A549 treated with Hydrocortisone at 1 μM for 4 hours (cell line): ENCODE measurements around the gene ZFP92. TPM values are rescaled to one million over a fixed set of nuclear protein-coding genes. Genes with fewer than 3 reads are reported as not detected.

ENCODE experiments used
- total RNA-seq: library from RNA; stranded (reverse); fragments of 200-300 nt; extraction: Qiagen RNA extraction; gene quantifications from 5 replicates; pipeline ENCODE4 v1.2.3, GENCODE V29; 2022

Gene ZFP92, protein sequence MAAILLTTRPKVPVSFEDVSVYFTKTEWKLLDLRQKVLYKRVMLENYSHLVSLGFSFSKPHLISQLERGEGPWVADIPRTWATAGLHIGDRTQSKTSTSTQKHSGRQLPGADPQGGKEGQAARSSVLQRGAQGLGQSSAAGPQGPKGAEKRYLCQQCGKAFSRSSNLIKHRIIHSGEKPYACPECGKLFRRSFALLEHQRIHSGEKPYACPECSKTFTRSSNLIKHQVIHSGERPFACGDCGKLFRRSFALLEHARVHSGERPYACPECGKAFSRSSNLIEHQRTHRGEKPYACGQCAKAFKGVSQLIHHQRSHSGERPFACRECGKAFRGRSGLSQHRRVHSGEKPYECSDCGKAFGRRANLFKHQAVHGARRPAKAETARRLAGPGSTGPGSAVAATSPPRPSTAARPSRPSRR
- total RNA-seq = 0.52 to 0.62 TPM (median 0.56 TPM) in 5 replicates

DNA sequence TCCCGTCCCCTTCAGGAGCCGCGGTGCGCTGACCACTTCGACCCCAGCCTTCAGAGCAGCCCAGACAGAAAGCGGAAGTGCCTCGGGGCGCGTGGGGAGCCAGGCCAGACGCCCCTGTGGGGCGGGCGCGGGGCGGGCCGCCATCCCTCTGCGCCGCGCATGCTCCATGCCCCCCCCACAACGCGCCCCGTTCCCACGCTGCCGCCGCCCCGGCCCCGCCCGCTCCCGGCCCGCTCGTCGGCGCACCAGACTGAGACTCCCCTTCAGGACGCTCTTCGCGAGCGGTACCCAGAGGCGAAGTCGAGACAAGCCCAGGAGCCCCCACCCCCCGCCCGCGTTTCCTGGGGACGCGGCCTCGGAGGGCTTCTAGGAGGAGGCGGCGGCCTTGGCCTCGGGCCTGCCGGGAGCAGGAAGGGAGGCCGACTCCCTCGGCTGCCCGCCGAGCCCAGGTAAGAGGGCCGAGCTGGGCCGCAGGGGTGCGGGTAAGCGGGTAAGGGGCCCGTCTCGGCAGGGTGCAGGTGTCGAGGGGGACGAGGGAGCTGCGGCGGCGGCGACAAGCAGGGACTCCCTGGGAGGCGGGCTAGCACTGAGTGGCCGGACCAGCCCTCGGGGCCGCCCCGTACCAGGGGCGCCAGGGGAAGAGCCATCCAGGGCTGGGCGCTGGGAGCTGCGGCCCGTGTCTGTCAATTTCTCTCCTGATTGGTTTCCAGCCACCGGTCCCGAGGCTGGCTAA, at the start of gene ZFP92:
TSS of gene ZFP92 (plus strand) at position 218 of the 733 bp plus-strand sequence. CDS start 6,851 bp downstream, outside the sequence.

DNA sequence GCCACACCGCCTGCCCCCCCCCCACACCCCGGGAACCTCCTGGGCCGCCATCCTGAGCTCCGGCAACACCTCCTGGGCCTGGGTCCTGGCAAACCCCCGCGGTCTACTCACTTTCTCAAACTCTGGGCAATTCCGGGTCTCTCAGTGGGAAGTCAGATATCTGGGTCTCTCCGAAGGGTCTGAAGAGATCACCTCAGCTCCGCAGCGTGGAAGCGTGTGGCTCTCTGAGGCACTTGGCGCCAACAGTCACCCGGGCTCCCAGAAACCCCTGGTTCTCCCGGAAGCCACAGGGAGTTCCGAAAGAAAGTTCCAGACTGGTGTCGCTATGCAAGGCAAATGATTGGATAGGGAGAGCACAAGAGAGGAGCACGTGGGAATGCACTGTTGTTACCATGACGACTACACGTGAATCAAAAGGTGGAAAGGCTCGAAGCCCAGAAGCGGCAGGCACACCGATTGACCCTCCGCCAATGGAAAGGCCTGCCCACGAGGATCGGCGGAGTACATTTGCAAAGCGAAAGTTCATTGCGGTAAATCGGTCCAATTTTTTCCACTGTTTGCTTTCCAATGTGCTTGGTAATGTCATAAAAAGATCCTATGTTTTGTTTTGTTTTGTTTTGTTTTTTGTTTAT, 10.0 kb upstream of the ZFP92 start, which contains the start of gene PNMA6E:
TSS of gene PNMA6E (minus strand) at position 218 of the 632 bp plus-strand sequence. CDS start 2,501 bp downstream, outside the sequence.

DNA sequence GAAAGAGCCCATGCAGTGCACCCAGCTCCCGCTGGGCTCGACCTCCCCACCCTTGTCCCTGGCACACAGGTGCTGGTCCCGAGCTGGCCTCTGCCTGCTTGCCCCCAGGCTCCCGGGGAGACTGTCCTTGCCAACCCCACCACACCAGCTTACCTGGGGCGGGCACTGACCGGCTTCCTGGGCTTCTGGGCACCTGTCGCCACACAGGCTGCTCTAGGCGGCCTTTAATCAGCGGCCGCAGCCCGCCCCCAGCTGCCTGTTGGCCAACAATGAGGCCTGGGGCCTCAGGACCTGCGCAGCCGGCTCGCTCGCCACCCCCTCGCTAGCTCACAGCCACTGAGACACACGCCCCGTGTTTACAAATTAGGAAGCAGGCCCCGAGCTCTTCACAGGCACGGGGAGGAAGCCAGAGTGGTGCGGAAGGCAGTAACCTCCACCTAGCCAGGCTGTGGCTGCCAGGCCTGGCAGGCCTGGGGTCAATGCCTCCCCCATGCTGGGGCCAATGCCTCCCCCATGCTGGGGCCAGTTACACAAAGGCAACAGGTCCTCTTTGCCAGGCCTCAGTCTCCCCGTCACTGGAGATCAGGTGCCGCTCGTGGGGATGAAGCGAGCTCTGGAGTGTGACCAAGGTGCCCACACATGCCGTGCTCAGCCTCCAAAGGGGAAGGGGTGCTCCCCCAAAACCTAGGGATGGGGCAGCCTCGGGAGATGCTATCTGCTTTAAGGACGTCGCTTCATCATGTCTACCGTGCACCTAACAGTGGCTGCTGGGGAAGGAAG, 34.8 kb downstream of the ZFP92 start, which contains the start of gene TREX2:
TSS of gene TREX2 (minus strand) at position 201 of the 780 bp plus-strand sequence. CDS start 626 bp downstream, outside the sequence.

Other genes with a start within 250 kb of the ZFP92 start
- gene MAGEA1, start 232.2 kb upstream of the ZFP92 start, total RNA-seq = 0.05 to 0.09 TPM (median 0.06 TPM) in 4 of 5 replicates, not detected in the other
- gene PNMA6F, start 89.7 kb upstream of the ZFP92 start, total RNA-seq = 0.02 TPM in 1 of 5 replicates, not detected in the others
- 4.6 to 6.6 TPM (median 5.8 TPM) in 5 replicates for gene ZNF275, start 77.3 kb upstream of the ZFP92 start, total RNA-seq
- 0.03 TPM in 1 of 5 replicates, not detected in the others for gene PNMA6E, start 10.1 kb upstream of the ZFP92 start, total RNA-seq
- 1.2 to 1.8 TPM (median 1.5 TPM) in 5 replicates for gene TREX2, start 34.6 kb downstream of the ZFP92 start, total RNA-seq
- 51.1 to 62.7 TPM (median 55.5 TPM) in 5 replicates for gene HAUS7, start 59.1 kb downstream of the ZFP92 start, total RNA-seq
- gene BGN, start 83.5 kb downstream of the ZFP92 start, total RNA-seq = not detected in 5 replicates
- gene ATP2B3, start 106.2 kb downstream of the ZFP92 start, total RNA-seq = 0.05 to 0.31 TPM (median 0.12 TPM) in 5 replicates
- gene CCNQ, start 187.7 kb downstream of the ZFP92 start, total RNA-seq = 40.9 to 59.7 TPM (median 57.6 TPM) in 5 replicates
- gene DUSP9, start 235.7 kb downstream of the ZFP92 start, total RNA-seq = 1.0 to 1.6 TPM (median 1.5 TPM) in 5 replicates